GM13977 (cell line): ENCODE data around the gene EDEM3.

Source experiments
- DNase-seq: peaks from one replicate; pipeline ENCODE4 v3.0.0; 2012; ENCODE audit warnings: low spot score
- CTCF ChIP-seq: IDR thresholded peaks from 2 replicates; pipeline ENCODE4 v1.5.1; 2012; ENCODE audit warnings: mild to moderate bottlenecking, control low read depth; ENCODE audit not compliant: insufficient read depth; ENCODE audit errors: extremely low read depth, missing control alignments
- in situ Hi-C: fragments of 300-500 bp; cut with MboI; formaldehyde crosslinking; loops from one replicate; pipeline ENCODE4 v1.12.0; 2022; ENCODE audit warnings: low sequenced_read_pairs, low pct_unique_long_range_greater_than_20kb, mixed read lengths, inconsistent platforms; ENCODE audit not compliant: unreplicated experiment

The EDEM3 gene

GRCh38 chr1:184698016-184698415 lies 56.6 kb downstream of the EDEM3 start:
- in situ Hi-C loops, result no loop called here
- DNase-seq, result no peak
- no peak for TF ChIP-seq CTCF

- TF ChIP-seq CTCF, result no peak
- in situ Hi-C loops, result no loop called here
- no peak for DNase-seq
These were observed 58.3 kb downstream of the EDEM3 start for GRCh38 chr1:184696403-184696802.

GRCh38 chr1:184695023-184695422 lies 59.6 kb downstream of the EDEM3 start:
- no peak for TF ChIP-seq CTCF
- no peak for DNase-seq
- in situ Hi-C loops, result no loop called here

GRCh38 chr1:184693011-184693410 lies 61.6 kb downstream of the EDEM3 start:
- no peak for TF ChIP-seq CTCF
- in situ Hi-C loops, result no loop called here
- DNase-seq, result no peak

GRCh38 chr1:184691719-184692324 lies 62.8 kb downstream of the EDEM3 start:
- DNase-seq, result no peak
- TF ChIP-seq CTCF, result peak; percentile 55
- in situ Hi-C loops, result no loop called here

GRCh38 chr1:184686540-184686939 lies 68.1 kb downstream of the EDEM3 start:
- no peak for DNase-seq
- in situ Hi-C loops, result no loop called here
- TF ChIP-seq CTCF, result no peak

- no peak for DNase-seq
- in situ Hi-C loops, result no loop called here
These were observed 69.5 kb downstream of the EDEM3 start for GRCh38 chr1:184685116-184685515.

More at GRCh38 chr1:184685116-184685515, 69.5 kb downstream of the EDEM3 start:
- TF ChIP-seq CTCF, result no peak
